MM.1S (cell line): Measurements from ENCODE around the gene ELOVL2.

Experiments
- CTCF ChIP-seq: fragments of 300-600 bp; sonication (generic); IDR thresholded peaks from 2 replicates; pipeline ENCODE4 v1.5.1; 2016; ENCODE audit warnings: antibody characterized with exemption, low read length, mixed read lengths
- EZH2 ChIP-seq: fragments of 300-600 bp; sonication (generic); optimal IDR thresholded peaks from 2 replicates; pipeline ENCODE3; 2017; ENCODE audit warnings: low read depth, mild to moderate bottlenecking, antibody characterized with exemption, low read length, mixed read lengths
- EZH2phosphoT487 ChIP-seq: fragments of 300-600 bp; sonication (generic); IDR thresholded peaks from 2 replicates; pipeline ENCODE4 v1.6.1; 2018; ENCODE audit warnings: antibody characterized with exemption, low read length

GRCh38 chr6:10963113-10963512, 81.0 kb downstream of the ELOVL2 start:
- TF ChIP-seq CTCF = no peak
- TF ChIP-seq EZH2phosphoT487 = no peak
- TF ChIP-seq EZH2 = no peak
